ENCODE results near the gene CPA1.

DNA sequence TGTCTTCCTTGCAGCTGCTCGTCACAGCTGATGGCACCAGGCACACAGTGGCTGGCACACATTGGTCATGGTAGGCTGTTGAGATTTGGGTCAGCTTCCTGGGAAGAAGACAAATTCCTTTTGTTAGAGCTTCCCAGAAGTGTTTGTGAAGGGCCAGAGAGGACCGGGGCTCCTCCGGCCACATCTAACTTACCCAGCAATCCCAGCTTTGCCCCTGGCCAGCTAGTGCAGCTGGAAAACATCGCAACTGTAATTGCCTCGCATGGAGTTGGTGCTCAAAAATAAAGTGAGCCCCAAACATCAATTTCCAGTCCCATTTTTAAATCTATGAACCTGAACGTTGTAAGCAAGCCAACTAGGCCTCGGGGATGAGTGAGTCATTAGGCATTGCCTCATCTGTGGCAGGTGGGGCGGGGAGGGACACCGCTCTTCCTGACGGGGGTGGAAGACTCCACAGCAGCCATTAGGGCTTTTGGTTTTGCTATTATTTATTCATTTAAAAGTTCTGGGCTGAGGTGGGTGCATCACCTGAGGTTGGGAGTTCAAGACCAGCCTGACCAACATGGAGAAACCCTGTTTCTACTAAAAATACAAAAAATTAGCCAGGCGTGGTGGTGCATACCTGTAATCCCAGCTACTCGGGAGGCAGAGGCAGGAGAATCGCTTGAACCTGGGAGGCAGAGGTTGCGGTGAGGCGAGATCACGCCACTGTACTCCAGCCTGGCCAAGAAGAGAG is 23.2 kb upstream of the CPA1 start:
- TF ChIP-seq, protein P1, sequence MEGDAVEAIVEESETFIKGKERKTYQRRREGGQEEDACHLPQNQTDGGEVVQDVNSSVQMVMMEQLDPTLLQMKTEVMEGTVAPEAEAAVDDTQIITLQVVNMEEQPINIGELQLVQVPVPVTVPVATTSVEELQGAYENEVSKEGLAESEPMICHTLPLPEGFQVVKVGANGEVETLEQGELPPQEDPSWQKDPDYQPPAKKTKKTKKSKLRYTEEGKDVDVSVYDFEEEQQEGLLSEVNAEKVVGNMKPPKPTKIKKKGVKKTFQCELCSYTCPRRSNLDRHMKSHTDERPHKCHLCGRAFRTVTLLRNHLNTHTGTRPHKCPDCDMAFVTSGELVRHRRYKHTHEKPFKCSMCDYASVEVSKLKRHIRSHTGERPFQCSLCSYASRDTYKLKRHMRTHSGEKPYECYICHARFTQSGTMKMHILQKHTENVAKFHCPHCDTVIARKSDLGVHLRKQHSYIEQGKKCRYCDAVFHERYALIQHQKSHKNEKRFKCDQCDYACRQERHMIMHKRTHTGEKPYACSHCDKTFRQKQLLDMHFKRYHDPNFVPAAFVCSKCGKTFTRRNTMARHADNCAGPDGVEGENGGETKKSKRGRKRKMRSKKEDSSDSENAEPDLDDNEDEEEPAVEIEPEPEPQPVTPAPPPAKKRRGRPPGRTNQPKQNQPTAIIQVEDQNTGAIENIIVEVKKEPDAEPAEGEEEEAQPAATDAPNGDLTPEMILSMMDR (IDR thresholded peaks at IDR 0.05) = no peak
- no peak for TF ChIP-seq POLR2A (IDR thresholded peaks at IDR 0.05)
